GM21515 (cell line): Measurements from ENCODE around the gene CELSR1.

Experiments
- ATAC-seq: cut with Tn5 transposase; IDR thresholded peaks from one replicate; pipeline ENCODE4 v1.9.1; 2021; ENCODE audit not compliant: unreplicated experiment

CELSR1 gene

DNA sequence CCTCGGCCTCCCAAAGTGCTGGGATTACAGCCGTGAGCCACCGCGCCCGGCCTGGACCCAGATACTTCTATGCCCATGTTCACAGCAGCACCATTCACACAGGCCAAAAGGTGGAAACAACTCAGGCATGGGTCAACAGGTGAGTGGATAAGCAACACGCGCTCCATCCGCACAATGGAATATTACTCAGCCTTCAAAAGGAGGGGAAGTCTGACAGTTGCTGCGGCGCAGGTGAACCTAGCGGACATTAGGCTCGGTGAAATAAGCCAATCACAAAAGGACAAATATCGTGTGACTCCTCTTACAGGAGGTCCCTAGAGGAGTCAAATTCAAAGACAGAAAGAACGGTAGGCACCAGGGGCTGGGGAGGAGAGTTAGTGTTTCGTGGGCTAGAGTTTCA lies 154.9 kb downstream of the CELSR1 start:
- no peak for ATAC-seq

DNA sequence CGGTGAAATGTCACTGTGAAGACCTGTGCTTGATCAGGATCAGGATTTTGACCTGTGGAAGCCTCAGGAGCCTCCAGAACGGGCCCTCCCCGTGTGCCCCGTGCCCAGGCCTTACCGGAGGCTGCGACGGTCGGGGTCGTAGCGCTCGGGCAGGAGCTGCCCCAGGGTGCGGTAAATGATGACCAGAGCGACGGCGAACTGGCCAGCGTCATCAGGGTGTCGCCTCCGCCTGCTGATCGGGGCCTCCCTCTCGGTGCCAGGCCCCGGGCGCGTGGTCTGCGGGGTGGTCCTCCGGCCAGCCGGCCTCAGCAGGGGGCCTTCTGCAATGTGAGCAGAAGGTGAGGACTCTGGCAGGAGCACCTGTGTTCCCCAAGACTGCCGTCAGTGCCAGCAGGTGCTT lies 155.7 kb downstream of the CELSR1 start:
- ATAC-seq = no peak

DNA sequence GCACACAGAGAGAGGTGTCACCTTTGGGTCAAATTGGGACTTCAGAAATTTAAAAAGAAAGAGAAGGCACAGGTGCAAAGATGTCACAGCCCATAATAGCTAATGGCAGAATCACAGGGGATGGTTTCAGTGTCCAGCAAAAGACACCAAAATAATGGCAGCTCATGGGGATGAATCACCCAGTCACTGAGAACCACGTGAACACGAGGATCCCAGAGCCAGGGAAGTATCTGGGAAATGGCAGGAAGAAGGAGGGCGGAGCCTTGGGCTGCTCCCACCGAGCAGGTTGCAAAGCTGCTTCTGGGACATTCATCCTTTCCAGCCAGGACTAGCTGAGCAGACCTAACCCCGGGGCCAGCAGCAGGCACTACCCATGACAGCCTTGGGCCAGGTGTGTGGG lies 156.3 kb downstream of the CELSR1 start:
- ATAC-seq = no peak

DNA sequence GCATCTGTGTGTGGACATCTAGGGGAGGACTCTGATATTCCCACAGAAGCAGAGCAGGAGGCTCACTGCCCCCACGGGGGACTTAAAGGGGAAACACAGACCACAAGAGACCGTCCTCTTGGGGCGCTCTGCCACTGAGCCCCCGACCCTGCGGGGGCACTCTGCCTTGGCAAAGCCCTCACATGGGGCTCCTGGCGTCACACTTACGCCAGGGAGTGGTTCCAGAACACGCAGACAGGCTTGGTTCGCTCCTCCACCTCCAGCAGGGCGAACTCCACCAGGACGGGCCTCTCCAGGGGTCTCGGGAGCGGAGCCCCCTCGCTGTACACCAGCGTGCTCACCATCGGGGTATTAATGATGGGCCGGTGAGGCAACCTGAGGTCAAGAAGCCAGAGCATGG lies 156.8 kb downstream of the CELSR1 start:
- no peak for ATAC-seq

DNA sequence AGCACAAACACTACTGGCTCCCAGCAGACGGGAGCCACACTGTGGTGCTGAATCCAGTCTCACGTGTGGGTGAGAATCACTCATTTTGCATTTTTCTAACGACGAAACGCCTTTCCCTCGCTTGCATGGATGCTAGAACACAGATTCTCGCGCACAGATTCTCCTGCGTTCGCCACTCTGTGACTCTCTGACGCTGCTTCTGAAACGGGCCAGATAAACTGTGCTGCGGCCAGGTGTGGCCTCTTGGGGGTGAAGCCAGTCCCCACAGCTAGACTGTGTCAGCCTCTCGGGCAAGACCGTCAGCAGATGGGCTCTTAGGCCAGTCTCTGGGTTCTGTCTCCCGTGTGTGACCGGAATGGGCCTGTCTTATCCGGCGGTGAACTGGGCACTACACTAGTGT lies 157.4 kb downstream of the CELSR1 start:
- no peak for ATAC-seq

DNA sequence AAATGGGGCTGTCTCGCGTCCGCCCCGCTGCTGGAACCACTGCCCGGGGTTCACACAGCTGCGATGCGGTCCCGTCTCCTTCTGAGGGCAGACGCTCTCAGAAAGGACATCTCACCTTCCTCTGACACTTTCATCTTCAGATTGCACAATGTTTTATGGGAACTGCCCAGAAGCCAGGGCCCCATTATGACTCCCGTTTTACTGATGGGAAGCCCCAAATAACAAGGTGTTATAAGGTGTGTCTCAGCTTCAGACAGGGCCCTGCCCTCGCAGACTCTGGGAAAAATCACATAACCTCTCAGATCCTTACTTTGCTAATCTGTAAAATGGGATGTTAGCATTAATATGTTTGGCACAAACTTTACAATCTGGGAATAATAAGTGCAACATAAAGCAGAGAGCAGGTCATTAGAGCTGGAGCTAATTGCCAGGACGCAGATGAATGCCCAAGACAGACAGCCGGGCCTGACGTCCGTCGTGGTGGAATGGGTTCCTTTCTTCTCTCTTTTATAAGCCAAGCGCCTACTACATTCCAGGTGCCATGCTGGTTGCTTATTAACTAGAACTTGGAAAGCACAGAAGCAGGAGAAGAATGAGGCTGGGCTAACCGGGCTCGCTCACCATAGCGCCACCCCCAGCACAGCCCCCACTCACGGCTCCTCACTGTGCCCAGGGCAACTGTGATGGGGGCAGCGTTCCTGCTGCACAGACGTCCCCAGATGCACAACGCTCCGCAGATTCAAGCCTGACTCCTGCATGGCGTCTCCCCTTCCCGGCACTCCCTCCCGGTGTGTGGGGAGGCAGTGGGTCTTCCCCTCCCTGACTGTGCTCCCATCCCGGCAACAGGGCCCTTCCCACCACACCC lies 158.1 kb downstream of the CELSR1 start:
- no peak for ATAC-seq

DNA sequence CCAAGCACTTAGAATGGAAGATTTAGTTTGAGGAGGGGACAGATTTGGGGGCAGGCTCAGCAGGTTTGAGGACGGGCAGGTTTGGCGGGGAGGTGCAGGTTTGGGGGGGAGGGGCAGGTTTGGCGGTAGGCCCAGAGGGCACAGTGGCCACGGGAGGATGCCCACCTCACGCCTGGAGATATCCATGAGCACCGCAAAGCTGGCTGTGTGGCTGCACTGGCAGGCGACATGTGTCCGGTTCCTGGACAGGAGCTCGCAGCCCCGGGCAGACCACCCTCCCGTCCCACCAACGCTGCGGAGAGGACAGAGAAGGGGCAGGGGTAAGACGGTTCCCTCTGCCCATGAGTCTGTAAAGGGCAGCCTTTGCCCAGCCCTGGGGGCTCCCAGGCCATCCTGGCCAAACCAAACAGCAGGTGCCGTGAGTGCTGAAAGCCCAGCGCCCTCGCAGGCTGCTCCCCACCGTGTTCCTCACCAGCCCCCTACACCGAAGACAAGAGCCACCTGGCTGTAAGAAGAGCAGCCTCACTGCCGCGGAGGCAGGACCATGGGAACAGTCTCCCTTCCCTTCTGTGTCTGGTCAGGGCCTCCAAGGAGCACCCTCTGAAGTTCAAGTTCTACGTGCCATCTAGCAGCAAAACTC lies 158.9 kb downstream of the CELSR1 start:
- no peak for ATAC-seq

DNA sequence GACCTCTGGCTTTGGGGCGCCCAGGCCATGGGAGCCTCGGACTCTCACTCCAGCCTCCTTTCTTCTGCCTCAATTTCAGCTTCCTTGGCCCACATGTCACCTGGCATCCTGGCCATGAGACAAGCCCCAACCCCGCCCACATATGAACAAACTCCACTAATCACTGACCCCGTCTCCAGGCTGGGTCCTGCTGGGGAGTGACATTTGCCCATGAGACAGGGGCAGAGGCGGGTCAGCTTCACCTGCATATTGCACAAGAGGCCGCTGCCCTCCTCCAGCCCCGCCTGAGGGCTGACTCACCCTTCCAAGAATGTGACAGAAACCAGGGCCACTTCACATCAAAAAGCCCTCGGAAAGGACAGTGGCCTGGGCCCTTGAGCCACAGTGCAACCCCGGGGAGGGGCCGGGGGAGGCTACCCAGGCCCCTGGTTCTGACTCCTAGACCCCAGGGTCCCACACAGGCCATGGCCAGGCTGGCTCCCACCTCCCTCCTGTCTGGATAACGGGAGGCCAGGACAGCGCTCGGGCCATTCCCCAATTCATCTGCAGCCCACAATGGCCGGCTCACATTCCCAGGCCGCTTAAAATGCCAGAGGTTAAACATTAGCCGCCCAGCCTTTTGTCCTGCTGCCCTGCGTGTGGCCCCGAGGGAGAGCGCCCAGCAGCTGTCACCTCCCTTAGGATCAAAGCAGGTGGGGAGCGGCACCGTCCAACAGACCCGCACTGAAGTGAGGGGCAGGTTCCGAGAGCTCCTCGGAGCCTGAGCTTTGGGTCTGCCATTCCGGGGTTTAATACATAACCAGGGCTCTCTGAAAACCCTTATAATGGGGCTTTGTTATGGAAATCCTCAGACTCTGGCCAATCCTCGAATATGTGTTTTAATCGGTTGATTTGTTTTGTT lies 159.6 kb downstream of the CELSR1 start:
- ATAC-seq = no peak

DNA sequence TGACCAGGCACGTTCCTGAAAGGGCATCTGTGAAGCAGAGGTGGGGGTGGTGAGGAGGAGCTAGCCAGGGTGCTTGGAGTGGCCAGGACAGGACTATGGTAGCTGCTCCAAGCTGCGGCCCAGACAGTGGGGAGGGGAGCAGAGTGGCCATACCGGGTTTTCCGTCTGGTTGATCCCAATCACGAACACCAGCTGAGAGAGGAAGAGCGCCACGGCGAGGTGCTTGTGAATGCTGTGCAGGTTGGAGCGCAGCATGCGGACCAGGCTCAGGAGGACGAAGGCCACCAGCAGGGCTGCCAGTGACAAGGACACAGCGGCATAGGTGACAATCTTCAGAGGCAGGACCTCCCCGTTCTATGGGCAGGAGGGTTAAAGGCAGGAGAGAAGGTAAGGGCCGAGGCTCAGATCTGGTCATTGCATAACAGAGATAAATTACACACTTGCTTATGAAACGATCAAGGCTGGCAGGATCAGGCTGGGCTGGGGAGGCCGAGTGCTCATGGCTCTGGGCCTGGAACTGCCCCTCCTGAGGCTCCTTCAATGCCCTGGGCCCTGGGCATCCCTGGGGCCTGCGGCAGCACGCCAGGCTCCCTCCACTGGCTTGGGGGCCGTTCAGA lies 160.4 kb downstream of the CELSR1 start:
- no peak for ATAC-seq

DNA sequence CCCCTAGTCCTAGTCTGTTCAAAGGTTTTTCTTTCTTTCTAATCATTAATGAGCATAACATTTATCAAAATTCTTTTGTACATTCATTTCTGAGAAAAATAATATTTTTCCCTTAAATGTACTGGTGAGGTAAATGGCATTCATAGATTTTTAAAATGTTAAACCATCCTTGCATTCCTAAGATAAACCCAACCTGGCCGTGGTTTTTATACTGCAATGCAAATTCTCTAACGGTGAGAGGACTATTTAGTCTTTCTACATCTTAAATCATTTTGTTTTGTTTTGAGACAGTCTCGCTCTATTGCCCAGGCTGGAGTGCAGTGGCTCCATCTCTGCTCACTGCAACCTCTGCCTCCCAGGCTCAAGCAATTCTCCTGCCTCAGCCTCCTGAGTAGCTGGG lies 161.3 kb downstream of the CELSR1 start:
- ATAC-seq = no peak

DNA sequence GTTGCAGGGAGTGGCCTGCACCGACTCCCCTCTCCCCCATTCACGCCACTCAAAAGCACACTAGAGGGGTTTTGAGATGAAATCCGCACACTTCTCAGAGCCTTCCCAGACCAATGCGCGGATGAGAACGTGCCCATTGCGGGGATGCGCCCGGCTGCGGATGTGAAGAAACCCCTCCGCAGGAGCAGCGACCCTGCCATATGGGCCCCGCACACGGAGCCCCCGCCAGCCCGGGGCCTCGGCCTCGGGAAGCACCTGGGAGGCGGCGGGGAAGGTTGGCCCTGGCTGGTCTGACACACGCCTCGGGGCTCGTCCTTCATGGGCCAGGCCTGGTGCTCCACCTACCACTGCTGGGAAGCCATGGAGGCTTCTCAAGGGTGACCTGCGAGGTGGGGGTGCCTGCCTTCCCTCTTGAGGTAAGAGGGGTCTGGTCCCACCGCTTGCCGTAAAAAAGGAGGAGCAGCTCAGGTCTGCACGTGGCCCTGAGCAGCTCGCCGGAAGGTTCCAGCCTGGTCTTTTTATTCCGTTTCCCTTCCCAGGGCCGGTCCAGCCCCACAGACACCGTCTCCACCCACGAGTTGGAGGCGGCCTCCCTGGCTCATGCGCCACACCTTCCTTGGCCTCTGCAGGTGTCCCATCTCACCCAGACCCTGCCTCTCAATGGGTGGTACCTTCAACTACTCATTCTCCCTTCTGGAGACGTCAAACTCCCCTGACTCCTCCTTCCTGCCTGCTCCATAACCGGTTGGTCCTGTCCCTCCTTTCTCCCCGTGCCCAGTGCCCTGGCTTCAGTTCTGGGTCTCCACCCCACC lies 162.6 kb downstream of the CELSR1 start:
- ATAC-seq = no peak

DNA sequence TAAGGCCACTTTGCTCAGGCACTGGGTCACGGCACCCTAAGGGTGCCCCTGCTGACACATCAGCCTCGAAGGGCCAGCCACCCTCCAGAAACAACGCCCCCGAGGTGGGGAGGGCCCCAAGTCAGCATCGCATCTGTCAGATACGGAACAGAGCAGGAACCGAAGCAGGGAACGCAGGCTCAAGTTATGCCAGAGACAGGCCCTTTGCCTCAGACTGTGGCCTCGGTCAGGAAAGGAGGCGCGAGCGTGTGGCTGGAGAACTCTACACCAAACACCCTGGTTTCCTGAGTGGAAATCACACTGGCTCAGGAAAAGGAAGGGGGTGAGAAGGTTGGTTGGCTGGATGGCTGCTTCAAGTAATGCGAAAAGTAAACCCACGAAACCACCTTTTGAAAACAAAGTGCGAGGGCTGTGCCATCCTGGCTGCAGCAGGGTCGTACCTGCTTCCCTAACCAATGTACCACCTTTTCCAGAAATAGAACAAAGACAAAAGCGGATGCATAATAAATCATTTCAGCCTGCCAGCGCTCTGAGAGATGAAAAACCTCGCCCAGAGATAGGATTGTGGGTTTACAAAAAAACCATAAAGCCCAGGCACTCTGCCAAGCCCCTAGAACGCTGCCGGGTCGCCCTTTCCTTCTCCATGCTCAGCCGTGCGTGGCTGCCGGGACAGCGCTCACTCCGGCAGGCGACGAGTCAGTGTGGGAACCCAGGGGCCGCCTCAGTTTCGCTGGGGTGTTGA lies 163.3 kb downstream of the CELSR1 start:
- no peak for ATAC-seq

DNA sequence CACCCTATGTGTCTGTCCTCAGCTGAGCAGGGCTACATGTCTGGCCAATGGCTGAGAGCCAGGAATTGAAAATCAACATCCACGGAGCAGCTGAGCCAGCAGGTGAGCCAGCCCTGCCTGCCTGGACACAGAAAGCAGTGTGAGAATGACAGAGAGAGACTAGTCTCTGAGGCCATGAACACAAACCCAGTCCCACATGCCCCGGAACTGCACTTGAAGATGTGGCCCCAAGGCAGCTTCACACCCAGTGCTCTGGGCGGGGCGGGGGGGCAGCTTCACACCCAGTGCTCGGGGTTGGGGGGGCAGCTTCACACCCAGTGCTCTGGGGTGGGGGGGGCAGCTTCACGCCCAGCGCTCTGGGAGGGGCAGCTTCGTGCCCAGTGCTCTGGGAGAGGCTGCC lies 164.3 kb downstream of the CELSR1 start:
- ATAC-seq = no peak

DNA sequence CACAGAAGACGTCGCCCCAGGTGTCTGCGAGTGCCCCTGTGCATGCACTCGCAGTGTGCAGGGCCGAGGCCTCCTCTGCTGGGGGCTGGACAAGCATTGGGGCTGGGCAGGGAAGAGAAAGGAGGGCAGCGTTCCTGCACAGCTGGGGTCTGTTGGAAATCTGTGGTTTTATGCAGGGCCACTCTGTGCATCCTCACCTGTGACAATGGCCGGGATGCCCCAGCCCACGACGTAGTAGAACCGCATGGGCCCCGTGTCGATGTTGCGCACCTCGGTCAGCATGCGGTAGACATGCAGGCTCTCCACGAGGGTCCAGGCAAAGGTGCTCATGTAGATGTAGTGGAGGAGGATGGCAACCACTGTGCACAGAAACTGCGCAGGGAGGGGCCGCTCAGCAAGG lies 164.7 kb downstream of the CELSR1 start:
- ATAC-seq = no peak

DNA sequence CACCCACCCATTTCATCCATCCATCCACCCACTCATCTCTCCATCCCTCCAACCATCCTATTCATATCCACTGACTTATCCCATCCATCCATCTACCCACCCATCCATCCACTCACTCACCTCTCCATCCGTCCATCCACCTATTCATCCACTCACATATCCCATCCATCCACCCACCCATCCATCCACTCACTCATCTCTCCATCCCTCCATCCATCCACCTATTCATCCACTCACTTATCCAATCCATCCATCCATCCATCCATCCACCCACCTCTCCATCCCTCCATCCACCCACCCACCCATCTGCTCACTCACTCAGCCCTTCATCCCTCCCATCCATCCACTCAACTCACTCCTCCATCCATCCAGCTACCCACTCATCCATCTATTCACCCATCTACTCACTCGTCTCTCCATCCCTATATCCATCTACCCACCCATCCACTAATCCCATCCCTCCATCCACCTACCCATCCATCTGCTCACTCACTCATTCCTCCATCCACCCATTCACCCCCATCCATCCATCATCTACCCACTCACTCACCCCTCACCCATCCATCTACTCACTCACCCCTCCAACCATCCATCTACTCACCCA lies 165.7 kb downstream of the CELSR1 start:
- no peak for ATAC-seq

DNA sequence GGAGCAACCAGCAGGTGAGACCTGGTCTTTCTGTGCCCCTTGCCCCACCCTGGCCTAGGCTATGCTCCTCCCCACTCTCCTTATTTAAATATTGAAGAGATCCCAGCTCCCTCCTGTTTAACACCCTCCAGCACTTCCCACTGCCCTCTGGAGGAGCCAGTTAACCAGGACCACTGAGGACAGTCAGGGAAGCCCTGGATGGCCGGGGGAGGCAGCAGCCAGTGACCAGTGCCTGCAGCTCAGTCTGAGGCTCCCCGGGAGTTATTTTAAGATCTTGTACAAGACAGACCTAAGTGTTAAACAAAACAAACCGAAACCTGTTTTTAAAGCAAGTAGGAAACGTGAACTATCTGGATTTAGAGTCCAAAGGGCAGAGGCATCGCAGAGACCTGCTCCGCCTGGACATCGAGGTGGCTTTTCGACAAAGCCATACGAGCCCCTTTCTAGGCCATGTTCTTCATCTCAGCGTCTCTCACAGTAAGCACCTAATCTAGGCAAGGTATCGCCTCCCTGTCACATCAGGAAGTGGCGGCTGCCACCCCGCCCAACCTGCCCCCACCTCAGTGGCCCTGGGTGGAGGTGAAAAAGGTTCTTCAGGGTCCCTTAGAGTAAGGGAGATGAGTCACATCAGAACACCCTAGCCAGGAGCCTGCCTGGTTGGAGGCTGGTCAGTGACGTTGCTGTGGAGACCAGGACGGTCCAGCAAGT lies 166.7 kb downstream of the CELSR1 start:
- ATAC-seq = no peak

DNA sequence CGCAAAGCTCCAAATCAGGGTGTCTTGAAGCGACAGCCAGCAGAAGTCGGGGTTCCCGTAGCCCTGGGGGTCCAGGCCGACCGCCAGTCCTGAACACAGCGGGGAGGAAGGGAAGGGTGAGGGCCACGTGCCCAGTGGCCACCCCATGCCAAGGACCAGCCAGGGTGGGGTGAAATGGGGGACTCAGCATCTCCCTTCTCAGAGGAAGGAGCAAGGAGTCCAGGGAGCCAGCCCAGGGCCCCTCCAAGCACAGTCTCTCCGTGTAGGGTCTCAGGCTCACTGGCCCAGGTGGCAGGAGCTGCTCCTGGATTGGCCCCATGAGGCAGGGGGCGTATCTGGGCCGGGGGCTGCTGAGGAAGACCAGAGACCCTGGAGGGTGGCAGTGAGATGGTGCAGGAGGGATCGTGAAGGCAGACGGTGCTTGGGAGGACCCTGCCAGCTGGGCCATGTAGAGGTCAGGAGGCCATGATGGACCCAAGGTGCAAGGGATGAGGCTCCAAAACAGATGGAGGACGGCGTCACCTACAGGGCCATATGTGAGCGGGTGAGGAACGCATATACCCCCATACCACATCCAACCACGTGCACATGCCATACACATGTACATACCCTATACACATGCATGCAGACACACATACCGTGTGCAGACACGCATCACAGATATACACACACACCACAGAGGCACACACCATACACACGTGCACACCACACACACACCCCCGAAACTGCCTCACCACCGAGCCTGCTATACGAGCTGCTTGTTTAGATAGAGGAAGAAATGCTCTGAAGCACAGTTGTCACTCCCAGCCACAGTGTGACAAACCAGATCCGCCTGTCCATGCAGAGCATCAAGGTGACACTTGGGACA lies 167.5 kb downstream of the CELSR1 start:
- ATAC-seq = no peak
